VCaP (cell line): Measurements from ENCODE around the gene LSP1.

Experiments
- H3K27ac ChIP-seq: fragments of 450-650 bp; 2 replicates; pipeline ENCODE4 v1.5.1; 2017
- TF ChIP-seq, protein P1 (sequence below): fragments of 450-650 bp; conservative IDR thresholded peaks from 2 replicates; pipeline ENCODE4 v1.5.1; 2017; ENCODE audit warnings: mild to moderate bottlenecking, moderate library complexity

LSP1 gene

GRCh38 chr11:1821562-1821961 is 31.3 kb upstream of the LSP1 start:
- H3K27ac ChIP-seq = no peak overlapping the region
- TF ChIP-seq, protein P1, sequence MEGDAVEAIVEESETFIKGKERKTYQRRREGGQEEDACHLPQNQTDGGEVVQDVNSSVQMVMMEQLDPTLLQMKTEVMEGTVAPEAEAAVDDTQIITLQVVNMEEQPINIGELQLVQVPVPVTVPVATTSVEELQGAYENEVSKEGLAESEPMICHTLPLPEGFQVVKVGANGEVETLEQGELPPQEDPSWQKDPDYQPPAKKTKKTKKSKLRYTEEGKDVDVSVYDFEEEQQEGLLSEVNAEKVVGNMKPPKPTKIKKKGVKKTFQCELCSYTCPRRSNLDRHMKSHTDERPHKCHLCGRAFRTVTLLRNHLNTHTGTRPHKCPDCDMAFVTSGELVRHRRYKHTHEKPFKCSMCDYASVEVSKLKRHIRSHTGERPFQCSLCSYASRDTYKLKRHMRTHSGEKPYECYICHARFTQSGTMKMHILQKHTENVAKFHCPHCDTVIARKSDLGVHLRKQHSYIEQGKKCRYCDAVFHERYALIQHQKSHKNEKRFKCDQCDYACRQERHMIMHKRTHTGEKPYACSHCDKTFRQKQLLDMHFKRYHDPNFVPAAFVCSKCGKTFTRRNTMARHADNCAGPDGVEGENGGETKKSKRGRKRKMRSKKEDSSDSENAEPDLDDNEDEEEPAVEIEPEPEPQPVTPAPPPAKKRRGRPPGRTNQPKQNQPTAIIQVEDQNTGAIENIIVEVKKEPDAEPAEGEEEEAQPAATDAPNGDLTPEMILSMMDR = no peak

GRCh38 chr11:1822648-1823375 is 30.1 kb upstream of the LSP1 start:
- no peak overlapping the region for H3K27ac ChIP-seq
- TF ChIP-seq, protein P1 = no peak

- TF ChIP-seq, protein P1 = no peak
- H3K27ac ChIP-seq = no peak overlapping the region
Observed at GRCh38 chr11:1823376-1824220, 29.3 kb upstream of the LSP1 start.

- TF ChIP-seq, protein P1 = no peak
- no peak overlapping the region for H3K27ac ChIP-seq
Observed at GRCh38 chr11:1824221-1825038, 28.5 kb upstream of the LSP1 start.

- no peak overlapping the region for H3K27ac ChIP-seq
- TF ChIP-seq, protein P1 = no peak
Observed at GRCh38 chr11:1825039-1825740, 27.7 kb upstream of the LSP1 start.

DNA sequence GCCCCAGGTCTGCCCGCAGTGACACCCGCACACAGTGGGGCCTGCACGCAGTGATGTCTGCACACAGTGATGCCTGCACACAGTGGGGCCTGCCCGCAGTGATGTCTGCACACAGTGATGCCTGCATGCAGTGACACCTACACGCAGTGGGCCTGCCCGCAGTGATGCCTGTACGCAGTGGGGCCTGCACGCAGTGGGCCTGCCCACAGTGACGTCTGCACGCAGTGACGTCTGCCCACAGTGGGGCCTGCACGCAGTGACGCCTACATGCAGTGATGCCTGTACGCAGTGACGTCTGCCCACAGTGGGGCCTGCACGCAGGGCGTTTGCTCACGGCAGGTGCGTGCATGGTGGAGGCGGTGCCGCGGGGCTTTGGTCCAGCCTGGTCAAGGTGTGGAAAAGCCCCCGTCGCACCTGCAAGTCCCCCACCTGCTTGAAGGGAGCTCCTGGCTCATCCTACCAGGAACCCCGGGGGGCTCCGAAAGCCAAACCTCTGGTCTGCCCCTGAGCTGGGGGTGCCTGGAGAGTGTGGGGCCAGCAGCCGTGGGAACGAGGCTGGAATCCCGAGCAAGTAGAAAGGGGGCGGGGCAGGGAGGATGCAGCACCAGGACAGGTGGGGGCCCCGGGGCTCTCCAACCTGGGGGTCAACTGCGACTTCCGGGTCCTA is 27.0 kb upstream of the LSP1 start:
- TF ChIP-seq, protein P1 = no peak
- no peak overlapping the region for H3K27ac ChIP-seq
